GM06990 (cell line): ENCODE results near the gene CELA2A.

Source experiments
- DNase-seq: peaks from one replicate; pipeline ENCODE4 v3.0.0-alpha.2; 2011; ENCODE audit not compliant: insufficient read length; ENCODE audit errors: extremely low read depth
- H3K27me3 ChIP-seq: replicated peaks from 2 replicates; pipeline ENCODE4 v1.6.0; 2011; ENCODE audit warnings: low read length; ENCODE audit not compliant: control insufficient read depth, insufficient read depth
- H3K36me3 ChIP-seq: 2 replicates; pipeline ENCODE4 v1.5.1; 2011; ENCODE audit warnings: low read length; ENCODE audit not compliant: control insufficient read depth, insufficient read depth
- H3K4me3 ChIP-seq: replicated peaks from 2 replicates; pipeline ENCODE4 v1.5.1; 2011; ENCODE audit warnings: low read depth, mild to moderate bottlenecking, control low read depth, low read length
- TF ChIP-seq, protein P1 (sequence below): IDR thresholded peaks from 2 replicates; pipeline ENCODE4 v1.5.1; 2011; ENCODE audit warnings: low read length, control low read depth, mild to moderate bottlenecking, inconsistent platforms; ENCODE audit not compliant: insufficient read depth, poor library complexity, severe bottlenecking

The CELA2A gene

GRCh38 chr1:15410884-15411245 is 45.7 kb upstream of the CELA2A start:
- TF ChIP-seq, protein P1, sequence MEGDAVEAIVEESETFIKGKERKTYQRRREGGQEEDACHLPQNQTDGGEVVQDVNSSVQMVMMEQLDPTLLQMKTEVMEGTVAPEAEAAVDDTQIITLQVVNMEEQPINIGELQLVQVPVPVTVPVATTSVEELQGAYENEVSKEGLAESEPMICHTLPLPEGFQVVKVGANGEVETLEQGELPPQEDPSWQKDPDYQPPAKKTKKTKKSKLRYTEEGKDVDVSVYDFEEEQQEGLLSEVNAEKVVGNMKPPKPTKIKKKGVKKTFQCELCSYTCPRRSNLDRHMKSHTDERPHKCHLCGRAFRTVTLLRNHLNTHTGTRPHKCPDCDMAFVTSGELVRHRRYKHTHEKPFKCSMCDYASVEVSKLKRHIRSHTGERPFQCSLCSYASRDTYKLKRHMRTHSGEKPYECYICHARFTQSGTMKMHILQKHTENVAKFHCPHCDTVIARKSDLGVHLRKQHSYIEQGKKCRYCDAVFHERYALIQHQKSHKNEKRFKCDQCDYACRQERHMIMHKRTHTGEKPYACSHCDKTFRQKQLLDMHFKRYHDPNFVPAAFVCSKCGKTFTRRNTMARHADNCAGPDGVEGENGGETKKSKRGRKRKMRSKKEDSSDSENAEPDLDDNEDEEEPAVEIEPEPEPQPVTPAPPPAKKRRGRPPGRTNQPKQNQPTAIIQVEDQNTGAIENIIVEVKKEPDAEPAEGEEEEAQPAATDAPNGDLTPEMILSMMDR: no peak
- Histone ChIP-seq H3K27me3 (no peaks in the 10 kb centered on the region), H3K4me3 (peak overlapping the region; percentile 78), H3K36me3 (peaks cover 2% of the 10 kb centered on the region)
- DNase-seq: no peak

DNA sequence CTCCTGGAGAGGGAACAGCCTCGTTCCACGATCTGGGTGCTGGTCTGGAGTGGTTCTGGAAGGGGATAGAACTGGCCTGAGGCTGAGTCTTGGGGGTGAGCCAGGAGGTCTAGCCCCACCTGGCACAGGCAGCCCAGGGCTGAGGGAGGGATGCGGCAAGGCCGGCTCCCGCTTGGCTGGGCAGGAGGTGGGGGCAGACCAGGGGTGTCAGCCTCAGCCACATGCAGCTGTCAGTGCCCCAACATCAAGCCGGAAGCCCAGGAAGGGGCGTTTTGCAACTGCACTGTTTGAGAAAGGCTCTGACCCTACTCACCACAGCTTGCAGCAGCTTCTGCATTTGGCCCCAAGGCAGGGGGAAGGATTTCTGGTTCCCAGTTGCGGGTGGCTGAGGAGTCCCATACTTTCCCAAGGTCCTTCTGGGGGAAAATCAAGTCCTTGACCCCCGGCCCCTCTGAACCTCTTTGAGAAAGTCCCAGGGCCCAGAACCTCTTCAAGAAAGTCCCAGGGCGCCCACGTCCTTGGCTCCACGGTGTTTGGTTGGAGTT is 44.9 kb upstream of the CELA2A start:
- TF ChIP-seq, protein P1: no peak
- H3K36me3 ChIP-seq: peaks cover 2% of the 10 kb centered on the region
- peak; percentile 81 for DNase-seq
- H3K4me3 ChIP-seq: peak overlapping the region; percentile 78
- no peaks in the 10 kb centered on the region for H3K27me3 ChIP-seq

GRCh38 chr1:15412175-15412800 is 44.2 kb upstream of the CELA2A start:
- H3K27me3 ChIP-seq: no peaks in the 10 kb centered on the region
- TF ChIP-seq, protein P1: no peak
- no peak for DNase-seq
- peaks cover 2% of the 10 kb centered on the region for H3K36me3 ChIP-seq
- H3K4me3 ChIP-seq: peak overlapping the region; percentile 78

DNA sequence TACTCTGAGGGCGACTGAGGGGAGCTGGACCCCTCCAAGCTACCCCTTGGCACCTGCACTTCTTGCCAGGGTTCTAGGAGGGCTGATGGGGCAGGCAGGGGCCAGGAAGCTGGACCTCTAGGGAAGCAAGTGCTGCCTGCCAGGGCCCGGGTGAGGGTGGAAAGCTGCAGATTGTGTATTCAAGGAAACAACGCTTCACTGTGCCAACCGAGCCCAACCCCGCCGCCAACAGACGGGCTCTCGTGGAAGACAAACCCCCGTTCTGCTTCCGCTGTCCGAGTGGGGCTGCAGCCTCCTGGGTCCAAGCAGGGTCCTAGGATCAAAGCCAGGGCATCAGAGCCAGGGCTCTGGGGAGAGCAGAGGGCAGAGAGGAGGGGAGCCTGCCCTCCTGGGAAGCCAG is 43.7 kb upstream of the CELA2A start:
- DNase-seq: no peak
- Histone ChIP-seq H3K36me3 (peaks cover 2% of the 10 kb centered on the region), H3K4me3 (no peak overlapping the region), H3K27me3 (no peaks in the 10 kb centered on the region)
- TF ChIP-seq, protein P1: no peak

GRCh38 chr1:15413563-15414444 is 42.7 kb upstream of the CELA2A start:
- peaks cover 2% of the 10 kb centered on the region for H3K36me3 ChIP-seq
- TF ChIP-seq, protein P1: no peak
- no peaks in the 10 kb centered on the region for H3K27me3 ChIP-seq
- no peak overlapping the region for H3K4me3 ChIP-seq
- no peak for DNase-seq
